Calu3 (cell line): ENCODE measurements around the gene LSAMP. TPM values are rescaled to one million over a fixed set of nuclear protein-coding genes. Genes with fewer than 3 reads are reported as not detected.

ENCODE experiments used
- BruUV-seq: library from RNA; stranded (reverse); fragments of 400-500 nt; replicated peaks from 2 replicates; lab custom pipeline; 2021; lab: Mats Ljungman, UMichigan
- CTCF ChIA-PET: fragments of 300-600 bp; sonication (Branson Sonifier 250); formaldehyde crosslinking; loops from one replicate; lab custom pipeline; 2022; ENCODE audit warnings: antibody characterized with exemption; lab: Charles Lee
- DNase-seq: peaks from one replicate; pipeline ENCODE4 v3.0.0; 2022
- H3K27ac Mint-ChIP-seq: one replicate; pipeline ENCODE4 v1.8.0; 2022; ENCODE audit warnings: mixed read lengths; ENCODE audit not compliant: unreplicated experiment
- H3K27me3 Mint-ChIP-seq: one replicate; pipeline ENCODE4 v1.8.0; 2022; ENCODE audit warnings: mixed read lengths; ENCODE audit not compliant: unreplicated experiment
- H3K36me3 Mint-ChIP-seq: one replicate; pipeline ENCODE4 v1.8.0; 2022; ENCODE audit warnings: mild to moderate bottlenecking, moderate library complexity, mixed read lengths; ENCODE audit not compliant: insufficient read depth, unreplicated experiment
- H3K4me1 Mint-ChIP-seq: one replicate; pipeline ENCODE4 v1.8.0; 2022; ENCODE audit warnings: mild to moderate bottlenecking, low read depth, mixed read lengths; ENCODE audit not compliant: unreplicated experiment
- H3K4me3 Mint-ChIP-seq: one replicate; pipeline ENCODE4 v1.8.0; 2022; ENCODE audit warnings: mild to moderate bottlenecking, low read depth, moderate library complexity, mixed read lengths; ENCODE audit not compliant: unreplicated experiment
- H3K9me3 Mint-ChIP-seq: one replicate; pipeline ENCODE4 v1.8.0; 2022; ENCODE audit warnings: low read depth, mixed read lengths; ENCODE audit not compliant: unreplicated experiment
- intact Hi-C: fragments of 100-400 bp; cut with micrococcal nuclease; formaldehyde crosslinking; loops from one replicate; pipeline ENCODE4 v1.10.0; 2022; ENCODE audit not compliant: unreplicated experiment
- total RNA-seq: library from RNA; stranded (reverse); gene quantifications from 2 replicates; pipeline ENCODE4 v1.2.3, GENCODE V29; 2022
- TF ChIP-seq, protein P1 (sequence below): fragments of 200-600 bp; IDR thresholded peaks from one replicate; pipeline ENCODE4 v1.8.0; 2022; ENCODE audit warnings: antibody characterized with exemption; ENCODE audit not compliant: unreplicated experiment

The LSAMP gene
- total RNA-seq, 1 experiment from 2014 or later = 0.90 TPM

- CTCF ChIA-PET = no interaction called here
- H3K9me3 Mint-ChIP-seq = no peaks in the 10 kb centered on the region
- no peaks in the 10 kb centered on the region for H3K4me1 Mint-ChIP-seq
- no peak overlapping the region for H3K4me3 Mint-ChIP-seq
- TF ChIP-seq, protein P1, sequence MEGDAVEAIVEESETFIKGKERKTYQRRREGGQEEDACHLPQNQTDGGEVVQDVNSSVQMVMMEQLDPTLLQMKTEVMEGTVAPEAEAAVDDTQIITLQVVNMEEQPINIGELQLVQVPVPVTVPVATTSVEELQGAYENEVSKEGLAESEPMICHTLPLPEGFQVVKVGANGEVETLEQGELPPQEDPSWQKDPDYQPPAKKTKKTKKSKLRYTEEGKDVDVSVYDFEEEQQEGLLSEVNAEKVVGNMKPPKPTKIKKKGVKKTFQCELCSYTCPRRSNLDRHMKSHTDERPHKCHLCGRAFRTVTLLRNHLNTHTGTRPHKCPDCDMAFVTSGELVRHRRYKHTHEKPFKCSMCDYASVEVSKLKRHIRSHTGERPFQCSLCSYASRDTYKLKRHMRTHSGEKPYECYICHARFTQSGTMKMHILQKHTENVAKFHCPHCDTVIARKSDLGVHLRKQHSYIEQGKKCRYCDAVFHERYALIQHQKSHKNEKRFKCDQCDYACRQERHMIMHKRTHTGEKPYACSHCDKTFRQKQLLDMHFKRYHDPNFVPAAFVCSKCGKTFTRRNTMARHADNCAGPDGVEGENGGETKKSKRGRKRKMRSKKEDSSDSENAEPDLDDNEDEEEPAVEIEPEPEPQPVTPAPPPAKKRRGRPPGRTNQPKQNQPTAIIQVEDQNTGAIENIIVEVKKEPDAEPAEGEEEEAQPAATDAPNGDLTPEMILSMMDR = no peak
- no peak overlapping the region for H3K27ac Mint-ChIP-seq
- intact Hi-C loops = no loop called here
- H3K36me3 Mint-ChIP-seq = no peaks in the 10 kb centered on the region
- DNase-seq = no peak
- no TSS peak for BruUV-seq
- H3K27me3 Mint-ChIP-seq = no peaks in the 10 kb centered on the region
Observed at GRCh38 chr3:115890579-115890978, 554.7 kb downstream of the LSAMP start.

GRCh38 chr3:115885621-115886020 is 559.7 kb downstream of the LSAMP start:
- H3K4me3 Mint-ChIP-seq = no peak overlapping the region
- no peaks in the 10 kb centered on the region for H3K27me3 Mint-ChIP-seq
- H3K27ac Mint-ChIP-seq = no peak overlapping the region
- no peaks in the 10 kb centered on the region for H3K9me3 Mint-ChIP-seq
- TF ChIP-seq, protein P1 = no peak
- no TSS peak for BruUV-seq
- no peaks in the 10 kb centered on the region for H3K4me1 Mint-ChIP-seq
- no peak for DNase-seq
- H3K36me3 Mint-ChIP-seq = no peaks in the 10 kb centered on the region
- intact Hi-C loops = no loop called here
- CTCF ChIA-PET = interaction anchor here (0.6 kb wide), 1 partner anchor 1082 kb away, joined by 5 read pairs; no protein-coding TSS in a partner anchor

- intact Hi-C loops = no loop called here
- CTCF ChIA-PET = no interaction called here
- DNase-seq = no peak
- Mint-ChIP-seq H3K36me3 (no peaks in the 10 kb centered on the region), H3K4me1 (peaks cover 10% of the 10 kb centered on the region), H3K4me3 (no peak overlapping the region), H3K27ac (no peak overlapping the region), H3K9me3 (no peaks in the 10 kb centered on the region), H3K27me3 (no peaks in the 10 kb centered on the region)
- TF ChIP-seq, protein P1 = no peak
- BruUV-seq = no TSS peak
Observed at GRCh38 chr3:115877615-115877899, 567.7 kb downstream of the LSAMP start.

DNA sequence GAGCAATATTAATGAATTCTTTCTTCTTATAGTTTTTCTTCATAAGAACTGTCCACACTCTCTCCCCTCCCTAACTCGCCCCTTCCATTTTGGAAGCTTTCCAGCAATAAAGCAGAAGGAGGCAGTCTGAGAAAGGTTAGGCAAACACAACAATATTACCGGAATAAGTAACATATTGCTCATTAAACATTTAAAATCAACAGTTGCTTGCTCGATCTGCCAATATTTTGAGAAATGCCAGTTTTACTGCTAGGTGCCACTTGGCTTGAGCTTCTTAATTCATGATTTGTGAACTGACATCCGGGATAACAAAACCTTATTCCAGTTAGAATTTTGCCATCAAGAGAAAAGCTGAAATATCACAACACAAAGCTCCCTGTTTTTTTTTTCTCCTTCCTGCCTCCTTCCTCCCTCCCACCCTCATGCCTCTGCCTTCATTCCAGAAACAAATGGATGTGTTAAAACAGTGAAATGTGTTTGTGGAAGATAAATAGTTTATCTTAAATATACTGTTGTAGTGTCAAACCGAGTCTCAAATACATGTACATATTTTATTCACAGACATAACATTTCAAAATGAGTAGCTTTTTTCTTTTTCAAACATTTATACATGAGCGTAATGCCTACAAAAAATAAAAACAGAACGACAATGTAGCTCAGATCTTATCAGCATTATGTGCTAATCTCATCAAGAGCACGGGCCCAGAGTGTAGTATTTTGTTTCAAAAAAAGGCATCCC is 568.2 kb downstream of the LSAMP start:
- H3K27me3 Mint-ChIP-seq = no peaks in the 10 kb centered on the region
- TF ChIP-seq, protein P1 = no peak
- peaks cover 10% of the 10 kb centered on the region for H3K4me1 Mint-ChIP-seq
- H3K36me3 Mint-ChIP-seq = no peaks in the 10 kb centered on the region
- intact Hi-C loops = no loop called here
- CTCF ChIA-PET = no interaction called here
- H3K4me3 Mint-ChIP-seq = no peak overlapping the region
- no peak for DNase-seq
- no TSS peak for BruUV-seq
- no peak overlapping the region for H3K27ac Mint-ChIP-seq
- no peaks in the 10 kb centered on the region for H3K9me3 Mint-ChIP-seq
